K562 treated with DMSO at 1 percent for 12 hours (cell line): ENCODE data around the gene PELI3. TPM values are rescaled to one million over a fixed set of nuclear protein-coding genes. Genes with fewer than 3 reads are reported as not detected.

Experiments
- total RNA-seq: library from RNA; unstranded; fragments of 300-600 nt; gene quantifications from 2 replicates; pipeline ENCODE4 v1.2.3, GENCODE V29; 2022; ENCODE audit not compliant: insufficient read depth

The PELI3 gene
- 4.0 and 7.5 TPM in 2 replicates for total RNA-seq

DNA sequence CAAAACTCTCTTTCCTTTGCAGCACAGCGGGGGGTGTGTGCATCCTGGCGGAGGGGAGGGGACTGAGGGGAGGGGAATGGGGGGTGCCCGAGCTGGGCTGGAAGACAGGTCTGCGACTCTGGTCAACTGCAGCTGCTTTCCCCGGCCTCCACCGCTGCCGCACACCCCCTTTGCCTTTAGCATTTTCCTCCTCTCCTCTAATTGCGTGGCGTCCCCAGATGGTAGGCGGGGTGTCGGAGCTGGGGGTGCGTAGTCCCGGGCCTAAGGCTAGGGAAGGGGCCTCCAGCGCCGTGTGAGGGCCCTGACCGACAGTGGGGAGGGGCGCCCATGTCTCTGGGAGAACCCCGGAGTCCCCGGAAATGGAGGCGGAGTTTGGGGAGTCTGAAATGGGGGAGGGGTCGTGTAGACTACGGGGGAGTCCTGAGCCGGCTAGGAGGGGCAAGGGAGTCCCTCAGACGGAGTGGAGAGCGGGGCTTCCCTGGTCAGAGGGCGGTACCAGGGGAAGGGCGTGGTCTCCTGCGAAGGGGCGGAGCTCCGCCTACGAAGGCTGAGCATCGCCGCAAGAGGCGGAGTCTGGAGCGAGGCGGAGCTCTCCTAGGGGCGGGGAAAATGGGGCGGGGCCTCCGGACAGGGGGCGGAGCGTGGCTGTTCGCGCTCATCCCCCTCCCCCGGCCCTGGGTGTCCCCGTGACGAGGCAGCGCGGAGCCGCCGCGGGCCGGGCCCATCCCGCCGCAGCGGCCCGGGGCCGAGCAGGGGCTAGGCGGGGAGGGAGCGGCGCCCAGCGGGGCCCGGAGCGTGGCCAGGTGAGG is at the start of gene PELI3:
Gene PELI3, plus strand, starts transcription at position 681 of the 809 bp plus-strand sequence. CDS start 1,224 bp downstream, outside the sequence.

GRCh38 chr11:66420671-66421476 is 45.8 kb upstream of the PELI3 start, which contains the start of gene NPAS4:
Gene NPAS4 (plus strand): TSS chr11:66421035. CDS start chr11:66421180, 145 bp downstream.

GRCh38 chr11:66438504-66439466 is 27.9 kb upstream of the PELI3 start, which contains the start of gene MRPL11:
Gene MRPL11 (minus strand): TSS chr11:66438848. CDS start chr11:66438754, 94 bp downstream.

GRCh38 chr11:66480117-66480938 is 13.6 kb downstream of the PELI3 start, which contains the start of gene DPP3:
Gene DPP3 (plus strand): TSS chr11:66480434. CDS start chr11:66482201, 1,767 bp downstream.

GRCh38 chr11:66510271-66510989 is 43.7 kb downstream of the PELI3 start, which contains the start of gene BBS1:
Gene BBS1 (plus strand): TSS chr11:66510635. CDS start chr11:66510660, 25 bp downstream.

Other genes with a start within 250 kb of the PELI3 start
- 27.7 and 41.5 TPM in 2 replicates for gene KLC2, start 209.2 kb upstream of the PELI3 start, total RNA-seq
- 147 and 150 TPM in 2 replicates for gene RAB1B, start 198.3 kb upstream of the PELI3 start, total RNA-seq
- gene CNIH2, start 188.7 kb upstream of the PELI3 start, total RNA-seq: not detected in 2 replicates
- 106 and 126 TPM in 2 replicates for gene YIF1A, start 177.8 kb upstream of the PELI3 start, total RNA-seq
- not detected in 2 replicates for gene TMEM151A, start 175.0 kb upstream of the PELI3 start, total RNA-seq
- not detected in 2 replicates for gene CD248, start 149.9 kb upstream of the PELI3 start, total RNA-seq
- 0.59 and 0.91 TPM in 2 replicates for gene RIN1, start 130.5 kb upstream of the PELI3 start, total RNA-seq
- gene BRMS1, start 121.8 kb upstream of the PELI3 start, total RNA-seq: 44.7 and 57.8 TPM in 2 replicates
- gene B4GAT1, start 119.3 kb upstream of the PELI3 start, total RNA-seq: 27.4 and 34.3 TPM in 2 replicates
- 7.5 and 12.2 TPM in 2 replicates for gene SLC29A2, start 95.1 kb upstream of the PELI3 start, total RNA-seq
- not detected in 2 replicates for gene NPAS4, start 45.9 kb upstream of the PELI3 start, total RNA-seq
- 44.5 and 73.2 TPM in 2 replicates for gene MRPL11, start 28.1 kb upstream of the PELI3 start, total RNA-seq
- gene DPP3, start 13.5 kb downstream of the PELI3 start, total RNA-seq: 41.1 and 42.9 TPM in 2 replicates
- gene BBS1, start 43.7 kb downstream of the PELI3 start, total RNA-seq: 8.5 and 13.5 TPM in 2 replicates
- 6.9 and 8.6 TPM in 2 replicates for gene ZDHHC24, start 79.1 kb downstream of the PELI3 start, total RNA-seq
- not detected in 2 replicates for gene ACTN3, start 80.0 kb downstream of the PELI3 start, total RNA-seq
- 20.3 and 24.5 TPM in 2 replicates for gene CTSF, start 101.7 kb downstream of the PELI3 start, total RNA-seq
- gene CCDC87, start 126.2 kb downstream of the PELI3 start, total RNA-seq: not detected in 2 replicates
- 40.3 and 40.4 TPM in 2 replicates for gene CCS, start 126.3 kb downstream of the PELI3 start, total RNA-seq
- 51.4 and 80.4 TPM in 2 replicates for gene RBM14, start 149.7 kb downstream of the PELI3 start, total RNA-seq
- gene RBM4, start 171.8 kb downstream of the PELI3 start, total RNA-seq: 110 and 113 TPM in 2 replicates
- gene RBM4B, start 211.0 kb downstream of the PELI3 start, total RNA-seq: 14.5 and 27.8 TPM in 2 replicates